ENCODE results near the gene PBX3.

Gene PBX3

GRCh38 chr9:125995006-125995405 is 247.8 kb downstream of the PBX3 start:
- no peak for DNase-seq (ENCODE audit: low read depth, low spot score)

- no peak for DNase-seq (ENCODE audit: low read depth, low spot score)
These were observed 248.5 kb downstream of the PBX3 start for GRCh38 chr9:125995706-125996105.

DNA sequence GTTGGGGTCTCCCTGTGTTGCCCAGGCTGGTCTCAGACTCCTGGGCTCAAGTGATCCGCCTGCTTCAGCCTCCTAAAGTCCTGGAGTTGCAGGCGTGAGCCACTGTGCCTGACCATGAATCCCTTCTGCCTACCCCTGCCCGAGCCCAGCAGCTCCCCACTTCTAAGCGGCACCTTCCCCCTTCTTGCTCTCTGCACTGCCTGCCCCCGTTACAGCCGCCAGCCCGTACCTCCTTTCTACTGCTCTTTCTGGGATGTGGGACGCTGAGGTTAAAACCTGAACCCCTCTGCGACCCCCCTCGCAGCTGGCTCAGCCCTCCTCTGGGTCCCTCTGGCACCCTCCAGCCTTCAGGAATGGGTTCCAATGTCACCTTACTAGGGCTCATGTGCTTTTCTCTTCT is 249.6 kb downstream of the PBX3 start:
- DNase-seq (ENCODE audit: low read depth, low spot score): no peak

GRCh38 chr9:125997196-125997823 is 250.1 kb downstream of the PBX3 start:
- no peak for DNase-seq (ENCODE audit: low read depth, low spot score)

DNA sequence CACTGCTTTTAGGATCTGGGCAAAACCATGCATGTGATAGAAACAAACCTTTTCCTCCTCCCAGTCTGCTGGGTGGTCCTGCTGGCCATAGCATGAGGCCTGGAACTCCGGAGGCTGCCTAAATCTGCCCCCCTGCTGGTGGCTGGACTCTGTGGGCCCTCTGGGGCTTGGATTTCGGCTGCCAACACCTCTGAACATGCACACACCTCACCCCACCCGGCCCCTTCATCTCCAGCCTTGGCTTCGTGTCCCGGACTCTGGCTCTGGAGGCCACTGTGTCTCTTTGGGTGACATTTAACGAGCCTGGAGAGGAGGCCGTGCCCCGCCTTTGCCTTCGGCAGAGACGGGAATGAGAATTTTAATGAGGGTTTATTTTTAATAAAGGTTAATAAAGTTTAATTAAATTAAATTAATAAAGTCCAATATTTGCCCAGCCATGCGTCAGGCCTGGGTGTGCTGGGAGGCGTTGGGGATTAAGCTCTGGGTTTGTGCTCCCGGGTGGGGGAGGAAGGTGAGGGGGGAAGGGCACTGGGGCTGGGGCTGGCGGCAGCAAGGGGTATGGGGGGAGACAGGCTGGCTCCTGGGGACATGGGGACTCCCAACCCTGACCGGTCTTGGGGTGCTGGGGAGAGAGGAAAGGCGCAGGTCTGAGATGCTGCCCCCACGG is 251.8 kb downstream of the PBX3 start:
- DNase-seq (ENCODE audit: low read depth, low spot score): no peak

DNA sequence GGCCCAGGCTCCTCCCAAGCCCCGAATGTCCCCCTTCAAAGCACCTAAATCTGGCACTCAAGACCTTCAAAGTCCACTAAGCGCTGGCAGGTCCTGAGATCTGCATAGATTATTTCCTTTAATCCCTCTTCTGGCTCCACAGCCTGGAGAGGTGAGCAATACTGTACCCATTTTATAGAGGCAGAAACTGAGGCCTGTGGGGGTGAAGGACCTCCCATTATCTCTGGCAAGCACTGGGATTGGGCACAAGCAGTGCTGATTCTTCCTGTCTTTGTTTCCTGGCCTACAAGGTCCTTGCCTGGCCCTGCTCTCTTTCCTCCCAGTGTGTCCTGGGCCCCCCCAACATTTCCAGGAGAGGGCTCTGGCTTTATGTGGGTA is 252.3 kb downstream of the PBX3 start:
- no peak for DNase-seq (ENCODE audit: low read depth, low spot score)

- no peak for DNase-seq (ENCODE audit: low read depth, low spot score)
These were observed 253.1 kb downstream of the PBX3 start for GRCh38 chr9:126000256-126000655.

DNA sequence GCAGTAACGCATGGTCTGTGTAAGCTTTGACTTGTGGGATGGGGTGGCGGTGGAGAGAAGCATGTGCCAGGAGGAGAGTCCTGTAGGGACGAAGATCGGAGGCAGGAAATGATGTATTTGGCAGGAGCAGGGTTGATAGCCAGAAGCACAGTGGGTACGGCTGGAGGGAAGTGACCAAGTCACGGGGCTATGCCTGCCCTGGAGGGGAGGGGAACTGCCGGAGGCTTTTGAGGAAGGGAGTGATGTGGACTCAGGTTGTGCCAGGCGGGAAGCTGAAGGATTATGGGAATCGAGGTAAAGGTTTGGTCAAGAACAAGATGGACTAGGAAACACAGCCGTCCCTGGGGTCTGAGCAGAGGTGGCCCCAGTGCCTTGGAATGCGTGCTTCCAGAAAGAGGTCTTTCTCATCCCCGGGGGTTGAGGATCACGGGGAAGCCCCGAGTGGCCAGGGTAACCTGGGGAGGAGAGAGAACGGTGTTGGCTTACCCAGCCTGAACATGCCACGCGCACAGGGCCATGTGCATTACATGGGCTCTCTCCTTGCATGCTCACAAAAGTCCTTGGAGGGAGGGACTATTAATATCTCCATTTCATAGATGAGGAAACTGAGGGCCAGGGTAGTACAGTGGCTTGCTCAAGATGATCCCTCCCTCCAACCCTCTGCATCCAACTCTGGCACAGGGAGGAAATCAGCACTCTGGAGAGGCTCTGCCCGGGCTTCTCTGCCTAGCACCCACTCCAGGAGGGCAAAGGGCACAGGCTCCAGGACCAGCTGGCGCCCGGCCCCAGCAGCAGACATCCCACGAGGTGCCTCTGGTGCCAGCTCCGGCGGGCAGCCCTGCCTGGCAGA is 253.8 kb downstream of the PBX3 start:
- no peak for DNase-seq (ENCODE audit: low read depth, low spot score)

- DNase-seq (ENCODE audit: low read depth, low spot score): no peak
These were observed 254.5 kb downstream of the PBX3 start for GRCh38 chr9:126001581-126002225.

DNA sequence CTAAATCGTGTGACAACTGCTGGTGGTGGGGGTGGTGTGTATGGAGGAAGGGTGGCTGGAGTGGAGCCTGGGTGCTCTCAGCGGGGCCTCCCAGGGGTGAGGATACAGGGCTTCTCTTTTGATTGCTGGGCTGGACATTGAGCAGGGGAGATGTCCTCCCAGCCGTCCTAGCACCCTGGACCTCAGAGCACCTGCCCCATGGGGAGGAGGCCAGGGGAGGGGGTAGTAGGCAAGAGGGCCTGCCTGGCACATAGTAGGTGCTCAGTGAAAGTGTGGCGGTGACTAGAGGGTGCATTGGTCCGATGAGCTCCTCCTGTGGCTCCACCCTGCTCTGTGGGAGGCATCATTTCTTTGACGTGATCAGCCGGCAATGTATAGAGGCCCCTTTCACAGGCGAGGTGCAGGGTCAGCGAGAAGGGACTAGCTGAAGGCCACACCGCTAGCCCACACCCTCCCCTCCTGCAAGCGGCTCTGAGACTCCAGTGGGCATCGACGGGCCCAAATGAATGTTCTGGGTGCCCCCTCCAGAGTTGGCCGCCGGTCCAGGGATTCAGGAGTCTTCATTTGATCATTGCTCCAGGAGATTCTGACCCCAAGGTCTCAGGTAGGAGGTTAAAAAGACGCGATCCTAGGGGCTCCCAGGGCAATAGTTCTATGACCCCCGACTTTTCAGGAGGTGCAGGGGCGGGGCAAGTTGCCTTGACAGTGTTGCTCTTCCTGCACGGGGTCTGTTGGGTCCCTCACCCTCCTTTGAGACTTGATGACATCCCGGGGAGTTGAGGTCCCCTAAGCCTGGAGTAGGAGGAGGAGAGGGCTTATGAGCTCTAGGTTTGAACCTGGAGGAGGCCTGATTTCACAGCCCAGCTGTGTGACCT is 255.5 kb downstream of the PBX3 start:
- DNase-seq (ENCODE audit: low read depth, low spot score): no peak

DNA sequence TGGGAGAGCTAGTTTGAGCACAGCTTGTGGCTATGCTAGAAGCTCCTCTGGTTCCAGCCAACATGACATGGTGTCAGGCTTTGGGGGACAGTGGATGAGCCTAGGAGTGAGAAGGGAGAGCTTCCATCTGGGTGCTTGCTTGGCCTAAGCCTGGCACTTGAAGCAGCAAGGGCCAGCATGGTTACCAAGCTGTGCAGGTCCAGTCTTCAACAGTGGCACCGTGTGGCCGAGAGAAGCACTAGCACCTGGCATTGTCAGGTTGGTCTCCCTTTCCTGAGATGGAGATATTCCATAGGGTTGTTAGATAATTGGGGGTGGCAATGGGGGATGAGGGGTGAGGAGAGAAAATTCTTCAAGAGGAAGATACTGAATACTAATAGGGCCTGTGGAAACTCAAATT is 261.9 kb downstream of the PBX3 start:
- no peak for DNase-seq (ENCODE audit: low read depth, low spot score)

- no peak for DNase-seq (ENCODE audit: low read depth, low spot score)
These were observed 267.6 kb downstream of the PBX3 start for GRCh38 chr9:126014726-126015125.

- no peak for DNase-seq (ENCODE audit: low read depth, low spot score)
These were observed 268.3 kb downstream of the PBX3 start for GRCh38 chr9:126015424-126015823.

GRCh38 chr9:126016579-126017290 is 269.6 kb downstream of the PBX3 start:
- no peak for DNase-seq (ENCODE audit: low read depth, low spot score)
